ENCODE results near the gene ZNF638. TPM values are rescaled to one million over a fixed set of nuclear protein-coding genes. Genes with fewer than 3 reads are reported as not detected.

The ZNF638 gene
- total RNA-seq, 1 donor from 2014 or later: 99.9 TPM

GRCh38 chr2:71333619-71334018 lies 2.0 kb downstream of the ZNF638 start:
- intact Hi-C loops (cut with micrococcal nuclease): loop anchor here (2.0 to 5.0 kb wide), 3 partner anchors 13 to 1494 kb away; partner anchors contain the start of genes EXOC6B and SNRPG

GRCh38 chr2:71336384-71336783 lies 4.8 kb downstream of the ZNF638 start:
- intact Hi-C loops (cut with micrococcal nuclease): no loop called here

GRCh38 chr2:71336802-71337201 lies 5.2 kb downstream of the ZNF638 start:
- intact Hi-C loops (cut with micrococcal nuclease): no loop called here

GRCh38 chr2:71337776-71338175 lies 6.2 kb downstream of the ZNF638 start:
- intact Hi-C loops (cut with micrococcal nuclease): no loop called here

GRCh38 chr2:71339685-71340084 lies 8.1 kb downstream of the ZNF638 start:
- intact Hi-C loops (cut with micrococcal nuclease): no loop called here

- intact Hi-C loops (cut with micrococcal nuclease): no loop called here
These were observed 8.6 kb downstream of the ZNF638 start for GRCh38 chr2:71340176-71340575.

GRCh38 chr2:71341645-71342044 lies 10.1 kb downstream of the ZNF638 start:
- intact Hi-C loops (cut with micrococcal nuclease): no loop called here

- intact Hi-C loops (cut with micrococcal nuclease): loop anchor here (2.0 kb wide), 1 partner anchor 13 kb away; no protein-coding TSS in a partner anchor
These were observed 14.5 kb downstream of the ZNF638 start for GRCh38 chr2:71346065-71346464.

GRCh38 chr2:71347517-71347916 lies 15.9 kb downstream of the ZNF638 start:
- intact Hi-C loops (cut with micrococcal nuclease): loop anchor here (2.0 kb wide), 1 partner anchor 15 kb away; no protein-coding TSS in a partner anchor

GRCh38 chr2:71348302-71348701 lies 16.7 kb downstream of the ZNF638 start:
- intact Hi-C loops (cut with micrococcal nuclease): no loop called here

GRCh38 chr2:71353248-71353647 lies 21.7 kb downstream of the ZNF638 start:
- intact Hi-C loops (cut with micrococcal nuclease): loop anchor here (5.0 kb wide), 2 partner anchors 126 to 221 kb away; partner anchors contain the start of genes MCEE, MPHOSPH10 and PAIP2B

- intact Hi-C loops (cut with micrococcal nuclease): no loop called here
These were observed 27.5 kb downstream of the ZNF638 start for GRCh38 chr2:71358931-71359671.

GRCh38 chr2:71360434-71360975 lies 28.9 kb downstream of the ZNF638 start:
- intact Hi-C loops (cut with micrococcal nuclease): no loop called here

GRCh38 chr2:71361631-71362030 lies 30.0 kb downstream of the ZNF638 start:
- intact Hi-C loops (cut with micrococcal nuclease): no loop called here

GRCh38 chr2:71362447-71362846 lies 30.9 kb downstream of the ZNF638 start:
- intact Hi-C loops (cut with micrococcal nuclease): no loop called here

GRCh38 chr2:71370015-71370414 lies 38.4 kb downstream of the ZNF638 start:
- intact Hi-C loops (cut with micrococcal nuclease): no loop called here

GRCh38 chr2:71372042-71372441 lies 40.5 kb downstream of the ZNF638 start:
- intact Hi-C loops (cut with micrococcal nuclease): no loop called here

- intact Hi-C loops (cut with micrococcal nuclease): no loop called here
These were observed 47.5 kb downstream of the ZNF638 start for GRCh38 chr2:71379086-71379485.

- intact Hi-C loops (cut with micrococcal nuclease): no loop called here
These were observed 49.1 kb downstream of the ZNF638 start for GRCh38 chr2:71380665-71381064.

GRCh38 chr2:71385012-71385411 lies 53.4 kb downstream of the ZNF638 start:
- intact Hi-C loops (cut with micrococcal nuclease): no loop called here

GRCh38 chr2:71388214-71388613 lies 56.6 kb downstream of the ZNF638 start:
- intact Hi-C loops (cut with micrococcal nuclease): no loop called here

- intact Hi-C loops (cut with micrococcal nuclease): no loop called here
These were observed 57.9 kb downstream of the ZNF638 start for GRCh38 chr2:71389384-71390072.
